K562 (cell line): Measurements from ENCODE around the gene FAM234A. TPM values are rescaled to one million over a fixed set of nuclear protein-coding genes. Genes with fewer than 3 reads are reported as not detected.

Source experiments
- ATAC-seq: fragments of 200-7000 bp; cut with Tn5 transposase; 3 replicates; pipeline ENCODE4 v1.9.1; 2020; ENCODE audit warnings: moderate library complexity
- BruUV-seq: library from RNA; stranded (reverse); fragments of 400-500 nt; replicated peaks from 2 replicates; lab custom pipeline; 2021; lab: Mats Ljungman, UMichigan
- CTCF ChIA-PET: fragments of 300-600 bp; formaldehyde crosslinking; extraction: SDS; loops from one replicate; lab custom pipeline; 2021; ENCODE audit warnings: low intra/inter-chr PET ratio; lab: Yijun Ruan, JAX
- POLR2A ChIA-PET: fragments of 300-600, 350-650 bp; sonication (Branson Sonifier 250); formaldehyde crosslinking; extraction: SDS; loops from one replicate; lab custom pipeline; 2021; ENCODE audit warnings: antibody characterized with exemption, inconsistent platforms; lab: Yijun Ruan, JAX
- DNase-seq, 4 experiments: peaks; one replicate each; pipeline versions ENCODE4 v3.0.0 to v3.0.0-alpha.2; 2011 to 2018; ENCODE audit warnings: low spot score in 3 of 4, mixed read lengths in 3 of 4; ENCODE audit errors: extremely low read depth in 1 of 4
- FAIRE-seq: peaks from 2 replicates; lab custom pipeline; 2011; peaks lifted over from hg19 to GRCh38; lab: Jason Lieb, UNC
- H2AFZ ChIP-seq: 2 replicates; pipeline ENCODE4 v1.6.0; 2011; ENCODE audit warnings: low read depth, low read length, control low read depth, inconsistent platforms
- H3K27ac ChIP-seq: fragments of 200-600 bp; 3 replicates; pipeline ENCODE4 v1.8.0; 2011; ENCODE audit warnings: low read depth, mild to moderate bottlenecking, control low read depth, inconsistent platforms, low read length, moderate library complexity, mixed read lengths; ENCODE audit errors: extremely low read depth
- H3K27me3 ChIP-seq, 2 experiments: fragments of 300-600 bp in 1 of 2; 2 replicates in 1 of 2; 3 replicates in 1 of 2; pipeline versions ENCODE4 v1.6.0 to v1.8.0; 2011; ENCODE audit warnings: inconsistent platforms in 2 of 2, low read length in 2 of 2, mild to moderate bottlenecking in 1 of 2, mixed read lengths in 1 of 2, moderate library complexity in 1 of 2; ENCODE audit not compliant: control insufficient read depth in 2 of 2, insufficient read depth in 2 of 2
- H3K36me3 ChIP-seq: fragments of 300-600 bp; 3 replicates; pipeline ENCODE4 v1.8.0; 2011; ENCODE audit warnings: mild to moderate bottlenecking, low read length, inconsistent platforms; ENCODE audit not compliant: control insufficient read depth, insufficient read depth
- H3K4me1 ChIP-seq, 2 experiments: fragments of 200-600 bp in 1 of 2; replicated peaks in 1 of 2; 2 replicates in 1 of 2; 3 replicates in 1 of 2; pipeline versions ENCODE4 v1.5.1 to v1.8.0; 2011; ENCODE audit warnings: inconsistent platforms in 2 of 2, low read length in 2 of 2, mild to moderate bottlenecking in 1 of 2, mixed read lengths in 1 of 2, moderate library complexity in 1 of 2; ENCODE audit not compliant: control insufficient read depth in 2 of 2, insufficient read depth in 2 of 2
- H3K4me2 ChIP-seq: 2 replicates; pipeline ENCODE4 v1.6.1; 2011; ENCODE audit warnings: low read length, control low read depth, inconsistent platforms, mixed read lengths; ENCODE audit not compliant: insufficient read depth
- H3K4me3 ChIP-seq: fragments of 200-600 bp; sonication (generic), shearing (Covaris generic); 2 replicates; pipeline ENCODE4 v1.5.1; 2016; ENCODE audit warnings: control low read depth, inconsistent platforms
- H3K79me2 ChIP-seq: fragments of 200-600 bp; 3 replicates; pipeline ENCODE4 v1.8.0; 2011; ENCODE audit warnings: low read length, inconsistent platforms; ENCODE audit not compliant: control insufficient read depth, insufficient read depth
- H3K9ac ChIP-seq, 2 experiments: 2 replicates each; pipeline versions ENCODE4 v1.6.0 to v1.6.1; 2011; ENCODE audit warnings: low read depth in 2 of 2, low read length in 2 of 2, control low read depth in 1 of 2, inconsistent platforms in 1 of 2, mild to moderate bottlenecking in 1 of 2, mixed read lengths in 1 of 2; ENCODE audit not compliant: insufficient read depth in 1 of 2
- H3K9me1 ChIP-seq: one replicate; pipeline ENCODE4 v1.6.0; 2011; ENCODE audit warnings: inconsistent platforms, mild to moderate bottlenecking, low read length, moderate library complexity; ENCODE audit not compliant: control insufficient read depth, insufficient read depth
- H3K9me3 ChIP-seq: replicated peaks from 2 replicates; pipeline ENCODE4 v1.5.1; 2011; ENCODE audit warnings: low read depth, low read length, inconsistent platforms; ENCODE audit not compliant: control insufficient read depth, insufficient read depth
- H4K20me1 ChIP-seq: replicated peaks from 2 replicates; pipeline ENCODE4 v1.6.1; 2011; ENCODE audit warnings: low read length, inconsistent platforms, mixed read lengths; ENCODE audit not compliant: control insufficient read depth, insufficient read depth
- CBFA2T2 ChIP-seq: fragments of 450-650 bp; conservative IDR thresholded peaks from 2 replicates; pipeline ENCODE4 v1.6.1; 2017; ENCODE audit warnings: mild to moderate bottlenecking
- HMGN3 ChIP-seq: IDR thresholded peaks from 2 replicates; pipeline ENCODE4 v1.6.1; 2011; ENCODE audit warnings: borderline replicate concordance, low read depth, mild to moderate bottlenecking, mixed read lengths, low read length; ENCODE audit not compliant: insufficient read length; ENCODE audit errors: extremely low read depth
- MEIS2 ChIP-seq: fragments of 450-650 bp; IDR thresholded peaks from 2 replicates; pipeline ENCODE4 v1.6.1; 2014; ENCODE audit warnings: mild to moderate bottlenecking; ENCODE audit not compliant: partially characterized antibody
- RAD21 ChIP-seq, 2 experiments: fragments of 250-450 bp in 1 of 2; fragments of 450-650 bp in 1 of 2; sonication (Bioruptor Pico) in 1 of 2; formaldehyde crosslinking in 1 of 2; IDR thresholded peaks in 1 of 2; conservative IDR thresholded peaks in 1 of 2; 2 replicates each; pipeline versions ENCODE4 v1.4.0 to v1.8.0; 2020 to 2022; ENCODE audit warnings: mild to moderate bottlenecking in 2 of 2, moderate library complexity in 1 of 2
- REST ChIP-seq, 2 experiments: fragments of 450-650 bp; formaldehyde crosslinking in 1 of 2; IDR thresholded peaks; 2 replicates each; pipeline versions ENCODE4 v1.4.0 to v1.6.1; 2014 to 2020; ENCODE audit warnings: mild to moderate bottlenecking in 2 of 2, borderline replicate concordance in 1 of 2, low read depth in 1 of 2
- ZFX ChIP-seq: sonication (generic); formaldehyde crosslinking; IDR thresholded peaks from 2 replicates; pipeline ENCODE4 v1.8.0; 2022; ENCODE audit warnings: mild to moderate bottlenecking, missing genetic modification reagents, moderate library complexity
- WGBS: fragments of 100-300 bp; shearing (Covaris generic); methylation state at CpG from one replicate; pipeline ENCODE4 v1.1.6; 2016; ENCODE audit warnings: low coverage, mixed read lengths; ENCODE audit not compliant: insufficient coverage; ENCODE audit errors: missing lambda C conversion rate; 5-methylcytosine and 5-hydroxymethylcytosine counted together
- in situ Hi-C: fragments of 300-500 bp; cut with MboI; formaldehyde crosslinking; loops from 4 replicates; pipeline ENCODE4 v1.15.0; 2018; ENCODE audit warnings: inconsistent platforms, mixed read lengths
- intact Hi-C: fragments of 100-400 bp; cut with micrococcal nuclease; formaldehyde crosslinking; loops from 2 replicates; pipeline ENCODE4 v1.14.2; 2022
- polyA plus RNA-seq, 8 experiments: library from polyadenylated mRNA; depleted of rRNA in 4 of 8; stranded (reverse) in 5 of 8; unstranded in 3 of 8; fragments of >200 nt; fragmentation: Nextera tagmentation in 2 of 8; fragmentation: Illumina TruSeq in 1 of 8; extraction: Ambion mirVana in 2 of 8; extraction: Trizol in 1 of 8; gene quantifications; 2 replicates each; pipeline versions ENCODE4 v1.2.1 to v1.2.3, GENCODE V29; 2011 to 2014; ENCODE audit warnings: inconsistent platforms in 1 of 8, missing spikeins in 1 of 8
- total RNA-seq, 7 experiments: library from RNA; depleted of rRNA in 6 of 7; stranded (reverse); fragments of >200 nt in 6 of 7; fragmentation: Illumina TruSeq in 2 of 7; extraction: Trizol in 2 of 7; gene quantifications; 2 replicates each; pipeline versions ENCODE4 v1.2.1 to v1.2.3, GENCODE V29; 2011 to 2021; ENCODE audit warnings: low replicate concordance in 1 of 7

FAM234A gene
- total and polyA plus RNA-seq, 9 of the 15 experiments (the other 6 are each of a cell fraction or from before 2014, with no cell fraction given), result 1.0 to 47.9 (median 15.0) TPM

- H3K36me3 ChIP-seq, result peaks cover 57% of the 10 kb centered on the region; the same call in 1 of the 3 replicates
- WGBS, result 89% methylated on average over 16 of the region's 16 CpGs
- H4K20me1 ChIP-seq, result no peaks in the 10 kb centered on the region
- POLR2A ChIA-PET, result interaction anchor here (0.5 kb wide), 1 partner anchor 231 kb away, joined by 3 read pairs; no protein-coding TSS in a partner anchor
- no peaks in the 10 kb centered on the region for H3K9me1 ChIP-seq
- no peak overlapping the region for H3K4me3 ChIP-seq
- intact Hi-C loops, result no loop called here
- no peaks in the 10 kb centered on the region for H3K27me3 ChIP-seq
- peaks cover 0 to 50% of the 10 kb centered on the region in 2 experiments; a peak in 2 of 5 replicates for H3K4me1 ChIP-seq
- TF ChIP-seq ZFX, result no peak
- peak; percentile 3; the same call in 1 of the 2 replicates for TF ChIP-seq REST (IDR thresholded peaks at IDR 0.05; ENCODE audit: borderline replicate concordance)
- no peak for TF ChIP-seq REST (CRISPR knock-in tag; IDR thresholded peaks at IDR 0.05; ENCODE audit: low read depth)
- peak; percentile 40 for TF ChIP-seq MEIS2
- no peak for TF ChIP-seq CBFA2T2
- no peak for TF ChIP-seq HMGN3
- 0 out of 4 replicates have a peak, but pooled peaks of 1 of the 2 experiments have one; percentile 8 for TF ChIP-seq RAD21 (CRISPR knock-in tag; conservative IDR thresholded peaks at IDR 0.05 in 1 of 2, IDR thresholded peaks at IDR 0.05 in 1 of 2)
- H2AFZ ChIP-seq, result no peak overlapping the region
- no peak overlapping the region for H3K27ac ChIP-seq
- H3K9ac ChIP-seq, result no peak overlapping the region
- H3K9me3 ChIP-seq, result no peaks in the 10 kb centered on the region
- no peak overlapping the region for H3K4me2 ChIP-seq
- DNase-seq (no peak), FAIRE-seq (no peak), ATAC-seq (peak; percentile 32; the same call in 1 of the 3 replicates)
- CTCF ChIA-PET, result no interaction called here
- no TSS peak for BruUV-seq
- H3K79me2 ChIP-seq, result no peaks in the 10 kb centered on the region
- in situ Hi-C loops, result no loop called here
Observed at GRCh38 chr16:287298-287811, 52.7 kb downstream of the FAM234A start.
